HL-60 (cell line): ENCODE data around the gene GPR161.

ENCODE experiments used
- DNase-seq, 2 experiments: peaks; one replicate each; pipeline ENCODE4 v3.0.0-alpha.2; 2010 to 2020; ENCODE audit warnings: low read depth in 1 of 2, low spot score in 1 of 2
- H3K27ac ChIP-seq: fragments of 250-450 bp; sonication (Bioruptor Pico); replicated peaks from 2 replicates; pipeline ENCODE4 v1.5.1; 2020; ENCODE audit warnings: mild to moderate bottlenecking, moderate library complexity
- H3K27me3 ChIP-seq: fragments of 250-450 bp; sonication (Bioruptor Pico); 2 replicates; pipeline ENCODE4 v1.5.1; 2021; ENCODE audit warnings: mild to moderate bottlenecking, moderate library complexity; ENCODE audit not compliant: insufficient read depth, poor library complexity, severe bottlenecking
- H3K4me3 ChIP-seq: replicated peaks from 2 replicates; pipeline ENCODE4 v1.5.1; 2011; ENCODE audit warnings: mild to moderate bottlenecking, control low read depth, low read length; ENCODE audit not compliant: insufficient read depth
- CTCF ChIP-seq: IDR thresholded peaks from one replicate; pipeline ENCODE4 v1.5.1; 2011; ENCODE audit warnings: low read length, control low read depth, inconsistent platforms; ENCODE audit not compliant: insufficient read depth
- GABPA ChIP-seq: IDR thresholded peaks from 2 replicates; pipeline ENCODE4 v1.6.1; 2012; ENCODE audit warnings: low read depth
- POLR2AphosphoS5 ChIP-seq: IDR thresholded peaks from 2 replicates; pipeline ENCODE4 v1.6.1; 2012; ENCODE audit warnings: low read depth
- REST ChIP-seq: IDR thresholded peaks from 2 replicates; pipeline ENCODE4 v1.6.1; 2012; ENCODE audit warnings: low read depth; ENCODE audit not compliant: insufficient replicate concordance
- SPI1 ChIP-seq: IDR thresholded peaks from 2 replicates; pipeline ENCODE4 v1.6.1; 2012; ENCODE audit warnings: low read depth, mild to moderate bottlenecking, borderline replicate concordance

Gene GPR161

GRCh38 chr1:168084396-168085231, 52.1 kb downstream of the GPR161 start:
- Histone ChIP-seq H3K27ac (no peak overlapping the region), H3K27me3 (no peaks in the 10 kb centered on the region), H3K4me3 (no peak overlapping the region)
- peak; percentile 55 to 69 for DNase-seq
- TF ChIP-seq CTCF (peak; percentile 91), SPI1 (peak; percentile 53; the same call in 1 of the 2 replicates), REST (no peak)

GRCh38 chr1:168083456-168084325, 53.0 kb downstream of the GPR161 start:
- no peak for TF ChIP-seq POLR2AphosphoS5
- TF ChIP-seq CTCF = no peak
- no peak for TF ChIP-seq REST
- no peak for TF ChIP-seq GABPA
- TF ChIP-seq SPI1 = no peak
- DNase-seq = no peak

GRCh38 chr1:168082008-168082876, 54.5 kb downstream of the GPR161 start:
- TF ChIP-seq CTCF = peak; percentile 98
- no peak for TF ChIP-seq POLR2AphosphoS5
- no peaks in the 10 kb centered on the region for H3K27me3 ChIP-seq
- peak; percentile 30 to 74 for DNase-seq
- H3K27ac ChIP-seq = no peak overlapping the region
- no peak overlapping the region for H3K4me3 ChIP-seq

More at GRCh38 chr1:168083456-168084325, 53.0 kb downstream of the GPR161 start:
- Histone ChIP-seq H3K27ac (no peak overlapping the region), H3K4me3 (no peak overlapping the region), H3K27me3 (no peaks in the 10 kb centered on the region)
